OCI-LY7 (cell line): ENCODE measurements around the gene C3orf52.

ENCODE experiments used
- EZH2phosphoT487 ChIP-seq: fragments of 200-600 bp; sonication (generic); IDR thresholded peaks from 2 replicates; pipeline ENCODE4 v1.6.1; 2018; ENCODE audit warnings: low read depth, borderline replicate concordance, mild to moderate bottlenecking, mixed run types, antibody characterized with exemption, low read length, moderate library complexity, mixed read lengths
- TF ChIP-seq, protein P1 (sequence below): fragments of 200-600 bp; sonication (generic); conservative IDR thresholded peaks from 2 replicates; pipeline ENCODE4 v1.5.1; 2014; ENCODE audit warnings: mild to moderate bottlenecking, antibody characterized with exemption, low read length, moderate library complexity, mixed read lengths

DNA sequence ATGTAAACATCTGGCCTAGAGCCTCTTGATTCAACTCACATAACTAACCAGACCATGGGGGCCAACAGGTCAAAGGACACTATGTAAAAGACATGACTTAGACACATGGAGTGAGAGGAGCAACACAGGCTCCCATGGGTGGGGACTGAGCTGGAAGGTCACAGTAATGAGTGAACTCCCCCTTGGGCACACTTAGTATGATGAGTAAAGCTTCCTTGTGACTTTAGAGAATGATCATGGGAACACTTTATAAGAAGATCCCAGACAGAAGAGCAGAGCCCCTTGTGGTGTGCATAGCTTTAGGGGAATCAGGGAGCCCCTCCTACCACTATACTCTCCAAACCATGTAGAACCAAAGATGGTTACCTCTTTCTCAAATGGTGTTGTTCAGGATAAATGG is 36.7 kb downstream of the C3orf52 start:
- no peak for TF ChIP-seq EZH2phosphoT487
- TF ChIP-seq, protein P1, sequence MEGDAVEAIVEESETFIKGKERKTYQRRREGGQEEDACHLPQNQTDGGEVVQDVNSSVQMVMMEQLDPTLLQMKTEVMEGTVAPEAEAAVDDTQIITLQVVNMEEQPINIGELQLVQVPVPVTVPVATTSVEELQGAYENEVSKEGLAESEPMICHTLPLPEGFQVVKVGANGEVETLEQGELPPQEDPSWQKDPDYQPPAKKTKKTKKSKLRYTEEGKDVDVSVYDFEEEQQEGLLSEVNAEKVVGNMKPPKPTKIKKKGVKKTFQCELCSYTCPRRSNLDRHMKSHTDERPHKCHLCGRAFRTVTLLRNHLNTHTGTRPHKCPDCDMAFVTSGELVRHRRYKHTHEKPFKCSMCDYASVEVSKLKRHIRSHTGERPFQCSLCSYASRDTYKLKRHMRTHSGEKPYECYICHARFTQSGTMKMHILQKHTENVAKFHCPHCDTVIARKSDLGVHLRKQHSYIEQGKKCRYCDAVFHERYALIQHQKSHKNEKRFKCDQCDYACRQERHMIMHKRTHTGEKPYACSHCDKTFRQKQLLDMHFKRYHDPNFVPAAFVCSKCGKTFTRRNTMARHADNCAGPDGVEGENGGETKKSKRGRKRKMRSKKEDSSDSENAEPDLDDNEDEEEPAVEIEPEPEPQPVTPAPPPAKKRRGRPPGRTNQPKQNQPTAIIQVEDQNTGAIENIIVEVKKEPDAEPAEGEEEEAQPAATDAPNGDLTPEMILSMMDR, result 0 out of 2 replicates have a peak, but pooled peaks have one; percentile 28
